Adrenal gland (tissue), 5 donors: ENCODE results near the gene VANGL2.
A peak's percentile ranks its signal among the peaks of the same experiment; 100 is the strongest.

Experiments
- CTCF ChIP-seq, 6 experiments: fragments of 450-650 bp in 4 of 6; fragments of 200-600 bp in 2 of 6; sonication (generic) in 1 of 6; IDR thresholded peaks; 1 replicate in 5 of 6; 2 replicates in 1 of 6; pipeline versions ENCODE4 v1.5.1 to v1.8.0; 2016 to 2021; ENCODE audit warnings: antibody characterized with exemption in 6 of 6, mild to moderate bottlenecking in 2 of 6, moderate library complexity in 1 of 6
- POLR2A ChIP-seq, 2 donors: fragments of 450-650 bp; IDR thresholded peaks; one replicate each; pipeline ENCODE4 v1.6.1; 2017; ENCODE audit warnings: antibody characterized with exemption in 2 of 2, mild to moderate bottlenecking in 2 of 2, moderate library complexity in 1 of 2
- donor health status: DM: no; HTN: no; CAD: no.

- TF ChIP-seq CTCF (IDR thresholded peaks at IDR 0.05), result peak in 3 of 6 experiments; percentile 19 to 26 (median 22)
- TF ChIP-seq POLR2A (IDR thresholded peaks at IDR 0.05), result no peak
Measured at GRCh38 chr1:160416369-160416768, 16.0 kb downstream of the VANGL2 start.
